NOMO-1 treated with dmso at 0.1 percent for 144 hours (cell line): ENCODE measurements around the gene PLXNB3.
"Not testable (repeated sequence)": the region's sequence is repeated elsewhere in the genome, so short reads cannot be mapped to it uniquely, and the experiment has no call there.

Experiments used
- DNase-seq: peaks from one replicate; lab custom pipeline; 2025; ENCODE audit not compliant: unreplicated experiment; lab: John Stamatoyannopoulos, UW

PLXNB3 gene

DNA sequence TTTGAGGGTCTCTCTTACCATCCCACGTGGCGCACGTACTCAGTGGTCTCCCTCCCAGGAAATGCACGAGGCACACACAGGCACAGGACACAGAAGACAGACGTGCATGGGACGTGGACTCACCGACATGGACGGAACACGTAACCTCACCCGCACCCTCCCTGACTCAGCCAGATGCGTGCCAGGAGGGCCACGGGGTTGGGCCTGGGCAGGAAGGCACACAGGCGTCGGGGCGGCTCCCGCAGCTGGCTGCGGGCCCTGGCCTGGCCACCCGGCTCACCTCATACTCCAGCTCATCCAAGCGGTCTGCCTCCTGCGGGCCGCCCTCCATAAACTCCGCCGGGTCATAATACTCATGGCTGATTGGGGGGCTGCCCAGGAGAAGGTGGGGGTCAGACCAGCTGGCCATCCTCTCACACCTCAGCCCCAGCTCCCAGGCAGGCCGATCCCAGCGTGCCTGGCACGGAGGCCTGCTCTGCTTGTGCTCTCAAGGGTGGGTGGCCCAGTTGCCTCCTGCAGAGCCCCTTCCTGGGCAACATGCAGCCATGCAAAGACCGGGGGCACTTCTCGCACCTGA, 43.0 kb downstream of the PLXNB3 start:
- DNase-seq = no peak

DNA sequence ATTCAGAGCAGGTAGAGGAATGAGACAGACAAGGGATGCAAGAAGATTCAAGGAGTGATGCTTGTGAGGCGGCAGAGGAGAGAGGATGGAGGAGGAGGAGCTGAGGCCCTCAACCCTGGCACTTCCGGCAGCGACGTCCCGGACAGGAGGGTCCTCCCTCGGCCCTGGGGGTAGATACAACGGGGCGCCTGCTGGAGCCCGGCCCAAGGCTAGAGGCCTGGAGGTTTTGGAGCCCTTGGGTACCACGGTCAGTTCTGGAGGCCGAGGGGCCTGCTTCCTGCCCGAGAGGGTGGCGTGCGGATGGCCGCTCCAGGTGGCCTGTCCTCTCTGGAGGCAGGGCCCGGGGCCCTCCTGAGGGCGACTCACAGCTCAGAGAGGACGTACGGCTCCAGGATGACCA, 43.9 kb downstream of the PLXNB3 start:
- no peak for DNase-seq

DNA sequence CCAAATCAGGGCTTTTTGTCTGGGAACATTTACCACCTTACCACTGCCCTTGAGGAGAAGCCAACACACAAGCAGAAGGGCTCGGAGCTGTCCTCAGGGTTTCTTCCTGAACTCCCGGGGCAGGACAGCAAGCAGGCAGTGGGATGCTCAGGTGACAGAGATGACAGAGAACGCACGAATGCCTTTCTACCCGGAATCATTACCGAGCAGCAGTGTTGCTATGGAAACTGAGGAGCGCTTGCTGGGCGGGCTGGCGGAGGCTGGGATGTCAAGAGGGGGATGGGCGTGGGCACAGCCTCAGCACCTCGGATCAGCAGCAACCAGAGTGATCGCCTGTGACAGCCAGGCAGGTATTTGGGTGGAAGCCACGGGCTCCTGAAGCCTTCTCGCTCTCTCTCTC, 48.2 kb downstream of the PLXNB3 start:
- DNase-seq = no peak

DNA sequence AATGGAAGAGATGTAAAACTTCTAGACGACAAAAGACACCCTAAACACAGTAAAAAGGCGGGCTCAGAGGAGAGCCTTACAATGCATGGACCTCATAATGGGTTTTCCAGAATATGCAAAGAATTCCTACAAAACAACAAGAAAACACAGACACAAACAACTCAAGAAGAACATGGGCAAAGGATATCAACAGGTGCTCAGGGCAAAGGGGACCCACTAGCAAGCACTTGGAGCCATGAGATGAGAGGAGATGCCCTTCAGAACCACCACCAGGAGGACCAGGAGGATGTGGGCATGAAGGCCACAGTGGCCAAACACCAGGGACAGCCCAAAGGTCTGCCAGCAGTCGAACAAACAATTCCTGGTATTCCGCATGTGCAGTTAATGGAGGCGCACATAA, 49.1 kb downstream of the PLXNB3 start:
- DNase-seq = no peak

DNA sequence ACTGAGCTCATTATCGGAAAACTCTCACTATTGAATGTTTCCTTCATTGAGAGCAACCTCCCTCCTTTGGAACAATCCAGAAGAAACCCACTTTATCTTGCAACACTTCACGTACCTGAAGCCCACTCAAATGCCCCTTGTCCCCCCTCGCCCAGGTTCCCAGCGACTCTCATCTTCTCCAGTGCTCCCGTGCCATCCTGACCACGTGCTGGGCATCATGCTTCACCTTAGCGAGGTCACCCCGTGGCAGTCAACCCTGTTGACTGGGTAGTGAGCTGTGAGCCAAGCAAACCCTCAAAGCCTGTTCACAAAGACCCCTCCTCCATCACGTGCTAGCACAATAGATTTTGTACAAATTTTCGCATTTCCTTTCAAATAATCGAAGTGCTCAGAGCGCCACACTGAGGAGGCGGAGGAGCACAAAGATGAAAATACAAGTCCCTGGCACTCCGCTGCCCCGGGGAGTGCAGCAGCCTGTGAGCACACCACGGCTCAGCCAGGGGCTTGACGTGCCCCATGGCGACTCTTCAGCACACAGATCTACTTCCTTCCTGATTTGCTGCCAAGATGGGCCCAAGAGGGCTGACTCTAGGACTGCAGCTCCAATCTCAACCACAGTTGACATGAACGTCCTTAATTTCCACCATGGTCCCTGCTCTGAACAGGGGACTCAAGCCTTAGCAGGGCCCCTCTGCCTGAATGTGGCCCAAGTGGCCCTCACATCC, 50.7 kb downstream of the PLXNB3 start:
- no peak for DNase-seq

DNA sequence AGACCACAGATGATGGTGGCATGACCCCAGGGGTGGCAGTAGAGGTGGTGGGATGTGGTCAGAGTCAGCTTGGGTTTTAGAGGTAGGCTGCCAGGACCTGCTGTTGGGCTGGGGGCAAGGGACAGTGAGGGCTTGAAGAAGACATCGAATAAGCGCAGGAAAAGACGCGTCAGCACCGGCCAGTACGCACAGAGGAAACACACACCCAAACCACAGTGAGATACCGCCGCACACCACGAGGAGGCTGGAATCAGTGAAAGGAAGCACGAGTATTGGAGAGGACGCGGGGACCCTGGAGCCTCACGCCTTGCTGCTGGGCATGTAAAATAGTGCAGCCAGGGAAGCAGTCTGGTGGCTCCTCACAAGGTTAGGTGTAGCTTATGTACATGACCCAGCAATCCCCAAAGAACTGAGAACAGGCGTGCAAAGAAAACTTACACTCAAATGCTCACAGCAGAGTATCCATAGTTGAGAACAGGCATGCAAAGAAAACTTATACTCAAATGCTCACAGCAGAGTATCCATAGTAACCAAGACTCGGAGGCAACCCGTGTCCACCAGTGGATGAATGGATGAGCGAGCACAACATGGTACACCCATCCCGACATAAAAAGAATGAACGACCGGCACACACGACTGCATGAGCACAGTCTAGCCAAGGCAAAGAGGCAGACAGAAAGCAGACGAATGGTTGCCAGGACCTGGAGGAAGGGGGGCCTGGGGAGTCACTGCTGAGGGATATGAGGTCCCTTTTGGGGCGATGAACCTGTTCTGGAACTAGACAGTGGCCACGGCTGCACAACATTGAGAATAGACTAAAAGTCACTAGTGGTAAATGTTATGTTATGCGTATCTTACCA, 53.0 kb downstream of the PLXNB3 start:
- no peak for DNase-seq

DNA sequence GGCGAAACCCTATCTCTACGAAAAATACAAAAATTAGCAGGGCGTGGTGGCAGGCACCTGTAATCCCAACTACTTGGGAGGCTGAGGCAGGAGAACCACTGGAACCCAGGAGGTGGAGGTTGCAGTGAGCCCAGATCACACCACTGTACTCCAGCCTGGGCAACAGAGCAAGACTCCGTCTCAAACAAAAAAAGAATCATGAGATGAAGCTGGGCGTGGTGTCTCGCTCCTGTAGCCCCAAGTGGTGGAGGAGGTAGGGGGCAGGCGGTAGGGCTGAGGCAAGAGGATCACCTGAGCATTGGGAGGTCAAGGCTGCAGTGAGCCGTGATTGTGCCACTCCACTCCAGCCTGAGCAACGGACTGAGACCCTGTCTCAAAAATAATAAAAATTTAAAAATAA, 54.0 kb downstream of the PLXNB3 start:
- not testable (repeated sequence) for DNase-seq

DNA sequence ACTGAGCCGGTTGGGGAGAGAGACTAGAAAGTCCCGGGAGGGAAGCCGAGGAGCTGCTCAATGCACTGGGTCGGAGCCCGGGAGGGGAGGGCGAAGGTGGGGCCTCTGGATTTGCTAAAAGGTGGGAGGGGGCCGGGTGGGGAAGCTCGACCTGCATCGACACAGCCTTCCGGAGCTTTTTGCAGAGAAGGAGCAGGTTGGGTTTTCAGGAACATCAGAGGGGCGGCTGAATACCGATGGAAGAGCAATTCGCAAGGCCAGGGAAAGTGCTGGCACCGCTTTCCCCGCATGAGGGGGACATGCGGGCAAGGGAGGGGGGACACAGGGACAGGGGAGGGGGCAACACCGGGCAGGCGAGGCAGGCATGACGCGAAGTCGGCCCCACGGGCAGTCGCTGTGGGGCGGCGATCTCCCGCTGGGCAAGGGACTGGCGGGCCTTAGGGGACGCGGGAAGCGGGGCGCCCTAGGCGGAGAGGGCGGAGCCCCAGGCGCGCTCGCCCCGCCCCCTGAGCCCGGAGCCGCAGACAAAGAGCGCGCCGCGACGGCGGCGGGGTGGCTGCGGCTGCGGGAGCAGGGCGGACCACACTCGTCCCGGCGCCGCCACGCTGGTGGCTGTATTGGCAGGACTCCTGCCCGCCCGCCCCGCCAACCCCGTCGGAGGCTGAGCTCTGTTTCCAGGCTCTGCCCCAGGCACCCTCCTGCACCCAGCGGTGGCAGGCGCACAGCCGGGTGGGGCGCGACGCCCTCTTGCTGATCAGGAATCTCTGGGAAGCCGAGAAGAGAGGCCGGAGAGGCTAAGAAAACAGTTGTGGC, 54.7 kb downstream of the PLXNB3 start:
- no peak for DNase-seq

DNA sequence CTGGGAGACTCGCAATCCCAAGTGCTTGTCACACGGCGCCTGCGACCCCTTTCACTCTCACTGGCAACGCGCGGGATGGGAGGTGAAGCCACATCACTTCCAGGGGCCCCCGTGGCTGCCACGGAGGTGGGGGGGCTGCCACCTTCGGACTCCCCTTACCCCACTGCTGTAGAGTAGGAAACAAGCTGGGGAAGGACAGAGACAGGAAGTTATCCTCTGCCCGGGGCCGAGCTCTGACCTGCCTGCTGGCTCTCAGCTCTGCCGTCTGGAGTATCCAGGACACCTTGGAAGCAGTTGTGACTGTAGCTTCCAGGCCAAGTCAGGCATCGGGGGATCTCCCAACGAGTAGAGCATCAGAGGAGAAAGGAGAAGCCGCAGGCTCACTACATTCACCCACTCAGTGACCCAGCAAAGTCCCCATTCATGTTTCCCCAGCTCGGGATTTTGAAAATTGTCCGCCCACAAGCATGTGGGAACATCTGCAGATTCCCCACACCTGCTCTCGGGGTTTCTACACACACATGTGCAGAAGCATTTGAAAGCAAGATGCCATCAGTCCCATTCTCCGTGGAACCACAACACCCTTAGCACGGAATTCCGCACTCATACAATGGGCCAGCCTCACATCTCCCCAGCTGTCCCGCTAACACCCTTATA, 55.5 kb downstream of the PLXNB3 start:
- no peak for DNase-seq

DNA sequence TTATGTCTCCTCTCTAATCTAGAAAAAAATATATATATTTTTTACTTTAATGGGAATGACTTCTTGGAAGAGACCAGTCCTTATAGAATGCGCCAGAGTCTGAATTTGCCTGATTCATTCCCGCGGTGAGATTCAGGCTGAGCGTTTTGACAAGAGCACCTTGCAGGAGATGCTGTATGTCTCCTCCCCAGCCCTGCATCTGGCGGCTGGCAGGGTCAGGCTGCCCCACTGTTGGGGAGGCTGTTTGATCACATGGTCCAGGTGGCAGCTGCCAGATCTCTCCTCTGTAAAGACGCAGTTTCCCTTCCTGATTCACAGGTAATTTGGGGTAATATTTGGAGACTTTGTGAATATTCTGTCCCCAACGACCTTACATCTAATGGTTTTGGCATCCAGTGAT, 56.6 kb downstream of the PLXNB3 start:
- no peak for DNase-seq

DNA sequence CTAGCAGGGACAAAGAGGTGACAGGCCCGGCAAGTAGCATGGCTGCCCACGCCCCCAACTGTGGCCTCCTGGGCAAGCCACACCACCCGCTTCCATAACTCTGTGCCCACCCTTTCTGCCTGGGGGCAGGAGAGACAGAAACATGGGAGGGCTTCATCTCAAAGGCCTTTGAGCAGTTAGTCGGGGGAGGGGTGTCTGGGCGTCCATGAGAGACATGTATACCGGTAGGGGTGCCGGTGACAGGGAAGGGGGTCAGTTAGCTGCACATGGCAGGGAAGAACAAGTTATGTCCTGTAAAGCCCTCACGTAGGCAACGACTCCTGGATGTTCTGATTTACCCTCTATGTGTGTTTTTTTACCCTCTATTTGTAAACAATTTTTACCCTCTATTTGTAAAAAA, 57.0 kb downstream of the PLXNB3 start:
- DNase-seq = no peak

DNA sequence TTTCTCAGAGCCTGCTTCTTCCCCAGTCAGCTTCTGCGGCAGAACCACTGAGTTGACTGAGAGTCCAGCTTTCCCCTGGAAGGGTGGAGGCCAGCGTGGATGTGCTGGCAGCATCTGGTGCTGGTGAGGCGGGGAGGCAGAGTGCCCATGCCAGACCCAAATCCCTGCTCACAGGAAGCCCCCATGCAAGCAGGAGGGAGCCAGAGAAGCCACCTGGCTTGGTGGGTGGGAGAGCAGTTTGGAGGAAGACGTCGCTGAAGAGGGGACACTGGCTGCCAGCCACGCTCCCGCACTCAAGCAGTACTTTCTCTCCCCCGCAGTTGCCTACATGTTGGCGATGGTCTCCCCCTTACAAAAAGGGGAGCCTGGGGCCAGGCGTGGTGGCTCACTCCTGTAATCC, 60.3 kb downstream of the PLXNB3 start:
- no peak for DNase-seq

DNA sequence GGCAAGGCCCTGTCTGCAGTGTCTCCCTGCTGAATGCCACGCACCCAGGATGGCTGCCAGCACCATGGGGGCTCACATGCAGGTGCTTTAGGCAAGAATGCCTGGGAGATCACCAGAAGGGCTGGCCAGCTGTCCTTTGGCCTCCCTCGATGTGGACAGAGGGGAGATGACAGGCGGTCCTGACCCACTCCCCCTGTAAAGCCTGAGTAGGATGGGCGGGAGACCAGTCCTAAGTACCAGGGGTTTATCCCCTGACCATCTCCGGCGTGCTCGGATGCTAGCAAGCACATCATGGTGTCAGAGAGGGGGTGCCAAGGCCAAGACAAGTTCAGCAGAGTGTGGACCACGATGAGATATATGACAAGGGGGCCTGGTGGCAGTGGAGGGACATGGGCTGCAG, 61.0 kb downstream of the PLXNB3 start:
- DNase-seq = no peak
